GM12864 (cell line): ENCODE results near the gene TMEM187.

Source experiments
- DNase-seq: peaks from one replicate; pipeline ENCODE4 v3.0.0-alpha.2; 2011; ENCODE audit warnings: low read depth
- H3K4me3 ChIP-seq: 2 replicates; pipeline ENCODE4 v1.5.1; 2011; ENCODE audit warnings: mild to moderate bottlenecking, low read depth, low read length, control low read depth
- TF ChIP-seq, protein P1 (sequence below): IDR thresholded peaks from 2 replicates; pipeline ENCODE4 v1.5.1; 2011; ENCODE audit warnings: low read depth, mild to moderate bottlenecking, moderate library complexity, low read length, control low read depth, inconsistent platforms; ENCODE audit errors: missing control alignments

TMEM187 gene

GRCh38 chrX:153963546-153963945 is 9.0 kb upstream of the TMEM187 start:
- TF ChIP-seq, protein P1, sequence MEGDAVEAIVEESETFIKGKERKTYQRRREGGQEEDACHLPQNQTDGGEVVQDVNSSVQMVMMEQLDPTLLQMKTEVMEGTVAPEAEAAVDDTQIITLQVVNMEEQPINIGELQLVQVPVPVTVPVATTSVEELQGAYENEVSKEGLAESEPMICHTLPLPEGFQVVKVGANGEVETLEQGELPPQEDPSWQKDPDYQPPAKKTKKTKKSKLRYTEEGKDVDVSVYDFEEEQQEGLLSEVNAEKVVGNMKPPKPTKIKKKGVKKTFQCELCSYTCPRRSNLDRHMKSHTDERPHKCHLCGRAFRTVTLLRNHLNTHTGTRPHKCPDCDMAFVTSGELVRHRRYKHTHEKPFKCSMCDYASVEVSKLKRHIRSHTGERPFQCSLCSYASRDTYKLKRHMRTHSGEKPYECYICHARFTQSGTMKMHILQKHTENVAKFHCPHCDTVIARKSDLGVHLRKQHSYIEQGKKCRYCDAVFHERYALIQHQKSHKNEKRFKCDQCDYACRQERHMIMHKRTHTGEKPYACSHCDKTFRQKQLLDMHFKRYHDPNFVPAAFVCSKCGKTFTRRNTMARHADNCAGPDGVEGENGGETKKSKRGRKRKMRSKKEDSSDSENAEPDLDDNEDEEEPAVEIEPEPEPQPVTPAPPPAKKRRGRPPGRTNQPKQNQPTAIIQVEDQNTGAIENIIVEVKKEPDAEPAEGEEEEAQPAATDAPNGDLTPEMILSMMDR: no peak
- no peak overlapping the region for H3K4me3 ChIP-seq
- DNase-seq: no peak

DNA sequence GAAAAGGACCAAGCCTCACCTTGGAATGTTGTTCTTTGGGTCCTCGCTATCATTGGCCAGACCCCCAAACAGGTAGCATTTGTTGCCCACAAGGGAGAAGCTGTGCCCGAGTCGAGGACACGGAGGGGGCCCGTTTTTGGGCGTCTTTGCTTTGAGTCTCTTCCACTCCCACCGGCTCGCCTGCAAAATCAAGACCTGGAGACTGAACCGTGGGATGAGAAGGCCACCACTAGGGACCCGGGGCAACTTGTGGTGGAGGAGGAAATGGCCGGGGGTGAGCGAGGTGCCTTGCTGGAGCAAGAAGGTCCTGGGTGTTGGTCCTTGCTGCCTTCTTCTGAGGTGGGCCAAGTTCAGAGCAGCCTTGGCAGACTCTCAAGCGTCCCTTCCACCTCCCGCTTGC is 8.4 kb upstream of the TMEM187 start:
- no peak for DNase-seq
- no peak overlapping the region for H3K4me3 ChIP-seq
- TF ChIP-seq, protein P1: no peak

GRCh38 chrX:153965406-153965805 is 7.1 kb upstream of the TMEM187 start:
- TF ChIP-seq, protein P1: no peak
- DNase-seq: no peak
- no peak overlapping the region for H3K4me3 ChIP-seq

DNA sequence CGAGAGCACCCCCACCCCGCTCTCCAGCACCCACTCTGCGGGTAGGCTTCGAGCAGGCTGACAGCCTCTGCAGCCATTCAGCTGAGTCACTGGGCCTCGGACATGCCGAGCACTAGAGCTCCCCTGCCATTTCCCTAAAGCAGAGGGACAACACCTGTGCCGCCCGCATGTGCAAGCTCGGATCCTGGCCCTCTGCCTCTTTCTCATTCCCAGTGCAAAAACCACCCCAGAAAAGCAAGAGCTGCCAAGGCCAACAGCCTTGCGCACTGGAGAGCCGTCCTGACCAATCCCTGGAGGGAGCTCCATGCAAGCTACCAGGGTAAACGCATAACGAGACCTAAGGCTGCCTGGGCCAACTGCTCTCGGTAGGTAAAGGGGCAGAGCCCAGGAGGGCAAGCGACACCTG is 6.3 kb upstream of the TMEM187 start:
- no peak overlapping the region for H3K4me3 ChIP-seq
- DNase-seq: no peak
- TF ChIP-seq, protein P1: no peak

DNA sequence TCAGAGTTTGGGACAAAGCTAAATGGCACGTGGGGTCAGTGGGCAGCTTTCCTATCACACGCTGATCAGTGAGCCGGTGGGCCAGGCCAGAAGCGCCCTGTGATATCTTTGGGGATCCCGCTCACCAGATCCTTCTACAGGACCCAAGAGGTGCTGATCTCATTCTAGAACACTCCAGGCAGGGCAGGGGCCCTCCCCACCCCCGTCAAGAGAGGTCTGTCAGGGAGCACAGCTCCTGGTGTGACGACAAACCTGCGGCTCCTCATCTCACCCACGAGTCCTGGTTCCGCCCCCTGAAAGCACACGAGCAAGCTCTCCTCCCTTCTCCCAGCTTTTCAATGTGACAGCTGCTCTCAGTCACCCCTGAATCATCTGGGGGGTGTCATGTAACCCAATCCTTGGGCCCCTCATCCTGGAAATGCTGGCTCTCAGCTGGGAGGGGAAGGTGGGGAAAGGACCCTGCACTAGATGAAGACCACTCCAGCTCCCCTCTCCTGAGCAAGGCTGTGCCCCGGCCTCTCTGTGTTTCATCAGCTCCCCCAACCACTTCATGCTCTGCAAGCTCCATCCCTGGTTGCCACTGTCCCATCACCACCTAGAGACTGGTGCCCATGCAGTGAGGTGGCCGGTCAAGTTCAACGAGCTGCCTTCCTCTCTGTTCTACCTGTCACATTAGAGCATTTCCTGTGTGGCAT is 5.6 kb upstream of the TMEM187 start:
- DNase-seq: no peak
- TF ChIP-seq, protein P1: no peak
- H3K4me3 ChIP-seq: peak overlapping the region; percentile 97

GRCh38 chrX:153967536-153968224 is 4.9 kb upstream of the TMEM187 start:
- TF ChIP-seq, protein P1: no peak
- DNase-seq: no peak
- peak overlapping the region; percentile 97 for H3K4me3 ChIP-seq

GRCh38 chrX:153968255-153968654 is 4.3 kb upstream of the TMEM187 start:
- TF ChIP-seq, protein P1: no peak
- no peak for DNase-seq
- peak overlapping the region; percentile 97 for H3K4me3 ChIP-seq
